SK-N-SH (cell line): Measurements from ENCODE around the gene ACOX2. TPM values are rescaled to one million over a fixed set of nuclear protein-coding genes. Genes with fewer than 3 reads are reported as not detected.

Source experiments
- CTCF ChIA-PET: fragments of 300-600, 350-600 bp; formaldehyde crosslinking; extraction: SDS; loops from one replicate; lab custom pipeline; 2021; lab: Yijun Ruan, JAX
- POLR2A ChIA-PET: fragments of 350-600 bp; sonication (Branson Sonifier 250); formaldehyde crosslinking; extraction: SDS; loops from one replicate; lab custom pipeline; 2020; ENCODE audit warnings: antibody characterized with exemption, inconsistent platforms; lab: Yijun Ruan, JAX
- DNase-seq: peaks from one replicate; pipeline ENCODE4 v3.0.0; 2012
- H2AFZ ChIP-seq: fragments of 200-600 bp; sonication (generic); 2 replicates; pipeline ENCODE4 v1.8.1; 2016; ENCODE audit warnings: antibody characterized with exemption, mild to moderate bottlenecking, low read depth
- H3F3A ChIP-seq: fragments of 200-600 bp; sonication (generic); replicated peaks from 2 replicates; pipeline ENCODE3; 2016; ENCODE audit warnings: antibody characterized with exemption, mild to moderate bottlenecking; ENCODE audit not compliant: insufficient read depth
- H3K27ac ChIP-seq, 2 experiments: fragments of 200-500 bp in 1 of 2; fragments of 200-600 bp in 1 of 2; sonication (Bioruptor generic) in 1 of 2; sonication (generic), shearing (Covaris generic) in 1 of 2; 2 replicates each; pipeline versions ENCODE4 v1.5.1 to v1.6.1; 2014 to 2016; ENCODE audit warnings: low read depth in 2 of 2, inconsistent platforms in 1 of 2, low read length in 1 of 2, mild to moderate bottlenecking in 1 of 2, mixed read lengths in 1 of 2
- H3K27me3 ChIP-seq: fragments of 200-600 bp; sonication (generic), shearing (Covaris generic); 2 replicates; pipeline ENCODE4 v1.6.1; 2016; ENCODE audit warnings: mixed run types; ENCODE audit not compliant: insufficient read depth
- H3K36me3 ChIP-seq, 2 experiments: fragments of 200-500 bp in 1 of 2; fragments of 200-600 bp in 1 of 2; sonication (Bioruptor generic) in 1 of 2; sonication (generic) in 1 of 2; replicated peaks in 1 of 2; 2 replicates each; pipeline versions ENCODE3 to v1.5.1; 2014 to 2016; ENCODE audit warnings: low read length in 1 of 2, mild to moderate bottlenecking in 1 of 2; ENCODE audit not compliant: insufficient read depth in 2 of 2, control insufficient read depth in 1 of 2
- H3K4me1 ChIP-seq, 2 experiments: fragments of 200-500 bp in 1 of 2; fragments of 200-600 bp in 1 of 2; sonication (Bioruptor generic) in 1 of 2; sonication (generic), shearing (Covaris generic) in 1 of 2; 2 replicates each; pipeline versions ENCODE4 v1.5.1 to v1.6.1; 2014 to 2016; ENCODE audit warnings: low read depth in 1 of 2, low read length in 1 of 2, mixed run types in 1 of 2; ENCODE audit not compliant: insufficient read depth in 2 of 2, control insufficient read depth in 1 of 2
- H3K4me2 ChIP-seq: fragments of 200-600 bp; sonication (generic), shearing (Covaris generic); 2 replicates; pipeline ENCODE4 v1.6.1; 2017; ENCODE audit warnings: mixed run types
- H3K4me3 ChIP-seq, 2 experiments: fragments of 200-500 bp in 1 of 2; fragments of 200-600 bp in 1 of 2; sonication (Bioruptor generic) in 1 of 2; sonication (generic), shearing (Covaris generic) in 1 of 2; 2 replicates each; pipeline versions ENCODE4 v1.5.1 to v1.8.1; 2014 to 2016; ENCODE audit warnings: low read depth in 2 of 2, inconsistent platforms in 1 of 2, low read length in 1 of 2, mild to moderate bottlenecking in 1 of 2, mixed read lengths in 1 of 2, moderate library complexity in 1 of 2
- H3K79me2 ChIP-seq: fragments of 200-600 bp; sonication (generic); 2 replicates; pipeline ENCODE4 v1.8.1; 2017; ENCODE audit warnings: mild to moderate bottlenecking; ENCODE audit not compliant: insufficient read depth
- H3K9ac ChIP-seq: fragments of 200-600 bp; sonication (generic); 2 replicates; pipeline ENCODE4 v1.6.1; 2017; ENCODE audit warnings: mixed run types
- H3K9me2 ChIP-seq: fragments of 200-600 bp; sonication (generic); 2 replicates; pipeline ENCODE4 v1.6.1; 2017; ENCODE audit warnings: mixed run types
- H3K9me3 ChIP-seq: fragments of 200-600 bp; sonication (generic); 2 replicates; pipeline ENCODE4 v1.6.1; 2017; ENCODE audit warnings: mixed run types, mild to moderate bottlenecking, moderate library complexity
- H4K20me1 ChIP-seq: fragments of 200-600 bp; sonication (generic); 2 replicates; pipeline ENCODE4 v1.6.1; 2017; ENCODE audit warnings: mild to moderate bottlenecking, mixed run types; ENCODE audit not compliant: insufficient read depth
- ELF1 ChIP-seq: IDR thresholded peaks from 2 replicates; pipeline ENCODE4 v1.4.0; 2012
- GABPA ChIP-seq: IDR thresholded peaks from 2 replicates; pipeline ENCODE4 v1.4.0; 2012; ENCODE audit warnings: low read depth, mild to moderate bottlenecking
- IRF3 ChIP-seq: fragments of 150-350 bp; IDR thresholded peaks from 2 replicates; pipeline ENCODE4 v1.6.1; 2016; ENCODE audit warnings: mild to moderate bottlenecking, low read depth, low read length
- MEF2A ChIP-seq: IDR thresholded peaks from 2 replicates; pipeline ENCODE4 v1.4.0; 2012; ENCODE audit warnings: low read depth, borderline replicate concordance
- MXI1 ChIP-seq: IDR thresholded peaks from 2 replicates; pipeline ENCODE4 v1.6.1; 2012; ENCODE audit warnings: mild to moderate bottlenecking, low read depth, low read length, improper control_type of control experiment
- NFIC ChIP-seq: IDR thresholded peaks from 2 replicates; pipeline ENCODE4 v1.4.0; 2012; ENCODE audit warnings: borderline replicate concordance
- PBX3 ChIP-seq: IDR thresholded peaks from 2 replicates; pipeline ENCODE4; 2012
- RCOR1 ChIP-seq: fragments of 150-350 bp; IDR thresholded peaks from 2 replicates; pipeline ENCODE4 v1.6.1; 2017; ENCODE audit warnings: antibody characterized with exemption, low read length
- REST ChIP-seq: IDR thresholded peaks from 2 replicates; pipeline ENCODE4 v1.6.1; 2012; ENCODE audit warnings: mild to moderate bottlenecking, low read depth, low read length, moderate library complexity
- SIN3A ChIP-seq: IDR thresholded peaks from 2 replicates; pipeline ENCODE4 v1.6.1; 2012; ENCODE audit warnings: low read depth, mild to moderate bottlenecking, low read length, moderate library complexity, borderline replicate concordance
- SMC3 ChIP-seq: IDR thresholded peaks from 2 replicates; pipeline ENCODE4 v1.6.1; 2012; ENCODE audit warnings: low read depth, low read length, improper control_type of control experiment
- TEAD4 ChIP-seq: IDR thresholded peaks from 2 replicates; pipeline ENCODE4 v1.4.0; 2012; ENCODE audit warnings: mild to moderate bottlenecking, borderline replicate concordance; ENCODE audit not compliant: insufficient read depth
- YY1 ChIP-seq: IDR thresholded peaks from 2 replicates; pipeline ENCODE4 v1.4.0; 2012; ENCODE audit warnings: low read depth, mild to moderate bottlenecking
- WGBS: methylation state at CpG from one replicate; pipeline ENCODE4 v1.1.6; 2017; ENCODE audit warnings: low lambda C conversion rate; 5-methylcytosine and 5-hydroxymethylcytosine counted together
- polyA plus RNA-seq, 3 experiments: library from polyadenylated mRNA; depleted of rRNA; stranded (reverse); fragments of >200 nt; gene quantifications; 2 replicates each; pipeline ENCODE4 v1.2.3, GENCODE V29; 2012

ACOX2 gene
- polyA plus RNA-seq, 1 of the 3 experiments (the other 2 are of a cell fraction): 9.0 TPM

GRCh38 chr3:58580826-58581327 lies 43.9 kb upstream of the ACOX2 start:
- Histone ChIP-seq H3K4me3 (no peak overlapping the region), H3K4me2 (no peak overlapping the region), H3K36me3 (no peaks in the 10 kb centered on the region), H3F3A (no peaks in the 10 kb centered on the region), H3K9me3 (no peaks in the 10 kb centered on the region), H3K9ac (no peak overlapping the region), H3K4me1 (peaks cover 0 to 13% of the 10 kb centered on the region in 2 experiments; a peak in 2 of 4 replicates), H3K27me3 (no peaks in the 10 kb centered on the region; the same call in 1 of the 2 replicates), H3K9me2 (no peaks in the 10 kb centered on the region), H4K20me1 (no peaks in the 10 kb centered on the region), H3K27ac (no peak overlapping the region), H3K79me2 (no peaks in the 10 kb centered on the region), H2AFZ (no peak overlapping the region)
- ChIA-PET CTCF (interaction anchor here (1.2 to 4.0 kb wide), 5 partner anchors 12 to 57 kb away, joined by 3 to 19 read pairs (median 3); no protein-coding TSS in a partner anchor), POLR2A (no interaction called here)
- DNase-seq: no peak
- TF ChIP-seq ELF1 (no peak), REST (no peak), GABPA (no peak), PBX3 (no peak), TEAD4 (no peak), NFIC (no peak), YY1 (no peak), SMC3 (no peak), MXI1 (no peak), RCOR1 (no peak), SIN3A (no peak), MEF2A (no peak), IRF3 (no peak)
- 48% methylated on average over 4 of the region's 4 CpGs for WGBS
